Astrocyte of the spinal cord (primary cell): ENCODE results near the gene SLC7A5.

Experiments used
- DNase-seq: peaks from one replicate; pipeline ENCODE4 v3.0.0; 2011; ENCODE audit warnings: low read depth, low spot score
- H3K4me3 ChIP-seq: 2 replicates; pipeline ENCODE4 v1.5.1; 2011; ENCODE audit warnings: low read depth, mild to moderate bottlenecking, low read length, moderate library complexity
- in situ Hi-C: cut with HindIII; loops from 2 replicates; pipeline ENCODE4 v1.10.0; 2017; ENCODE audit warnings: low sequenced_read_pairs
- TF ChIP-seq, protein P1 (sequence below): IDR thresholded peaks from 2 replicates; pipeline ENCODE4 v1.5.1; 2012; ENCODE audit warnings: low read depth, mild to moderate bottlenecking, low read length, inconsistent platforms

The SLC7A5 gene

DNA sequence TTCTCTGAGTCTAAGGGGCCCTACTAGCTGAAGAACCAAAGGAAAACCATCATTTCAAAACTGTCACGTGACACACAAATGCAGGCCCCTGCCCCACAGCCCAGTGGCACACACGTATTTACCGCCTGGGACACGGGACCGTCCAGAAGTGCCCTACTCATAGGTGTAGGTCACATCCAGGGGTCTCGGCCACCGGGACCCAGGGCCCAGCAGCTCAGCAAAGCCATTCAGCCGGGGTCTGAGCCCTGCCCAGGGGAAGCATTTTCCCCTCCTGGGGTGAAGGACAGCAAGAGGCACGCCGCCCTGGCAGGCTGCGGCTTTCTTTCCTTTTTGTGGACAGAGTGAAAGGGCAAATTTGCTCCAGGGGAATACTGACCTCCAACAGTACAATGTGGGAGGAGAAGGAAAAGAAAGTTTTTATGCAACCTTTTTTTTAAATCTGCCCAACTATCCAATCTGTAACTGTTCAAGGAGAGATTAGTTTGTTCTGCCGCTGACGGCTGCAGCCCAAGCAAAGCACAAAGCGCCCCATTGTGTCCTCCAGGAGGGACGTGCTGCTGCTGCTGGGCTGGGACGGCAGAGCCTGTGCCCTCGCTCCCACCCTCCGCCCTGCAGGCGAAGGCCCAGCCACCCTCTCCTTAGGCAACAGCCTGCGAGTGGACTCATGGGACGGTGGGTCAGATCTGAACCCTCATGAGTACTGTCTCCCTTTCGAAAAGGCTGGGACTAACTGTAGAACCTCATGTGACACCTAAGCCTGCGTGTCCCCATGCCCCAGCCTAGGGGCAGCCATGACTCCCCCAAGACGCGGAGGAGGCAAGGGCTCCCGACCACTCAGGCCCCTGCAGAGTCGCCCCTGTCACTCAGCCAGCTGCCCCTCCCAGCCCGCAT, 21.3 kb downstream of the SLC7A5 start:
- no peak for DNase-seq
- in situ Hi-C loops, result no loop called here
- TF ChIP-seq, protein P1, sequence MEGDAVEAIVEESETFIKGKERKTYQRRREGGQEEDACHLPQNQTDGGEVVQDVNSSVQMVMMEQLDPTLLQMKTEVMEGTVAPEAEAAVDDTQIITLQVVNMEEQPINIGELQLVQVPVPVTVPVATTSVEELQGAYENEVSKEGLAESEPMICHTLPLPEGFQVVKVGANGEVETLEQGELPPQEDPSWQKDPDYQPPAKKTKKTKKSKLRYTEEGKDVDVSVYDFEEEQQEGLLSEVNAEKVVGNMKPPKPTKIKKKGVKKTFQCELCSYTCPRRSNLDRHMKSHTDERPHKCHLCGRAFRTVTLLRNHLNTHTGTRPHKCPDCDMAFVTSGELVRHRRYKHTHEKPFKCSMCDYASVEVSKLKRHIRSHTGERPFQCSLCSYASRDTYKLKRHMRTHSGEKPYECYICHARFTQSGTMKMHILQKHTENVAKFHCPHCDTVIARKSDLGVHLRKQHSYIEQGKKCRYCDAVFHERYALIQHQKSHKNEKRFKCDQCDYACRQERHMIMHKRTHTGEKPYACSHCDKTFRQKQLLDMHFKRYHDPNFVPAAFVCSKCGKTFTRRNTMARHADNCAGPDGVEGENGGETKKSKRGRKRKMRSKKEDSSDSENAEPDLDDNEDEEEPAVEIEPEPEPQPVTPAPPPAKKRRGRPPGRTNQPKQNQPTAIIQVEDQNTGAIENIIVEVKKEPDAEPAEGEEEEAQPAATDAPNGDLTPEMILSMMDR, result no peak
- H3K4me3 ChIP-seq, result no peak overlapping the region

DNA sequence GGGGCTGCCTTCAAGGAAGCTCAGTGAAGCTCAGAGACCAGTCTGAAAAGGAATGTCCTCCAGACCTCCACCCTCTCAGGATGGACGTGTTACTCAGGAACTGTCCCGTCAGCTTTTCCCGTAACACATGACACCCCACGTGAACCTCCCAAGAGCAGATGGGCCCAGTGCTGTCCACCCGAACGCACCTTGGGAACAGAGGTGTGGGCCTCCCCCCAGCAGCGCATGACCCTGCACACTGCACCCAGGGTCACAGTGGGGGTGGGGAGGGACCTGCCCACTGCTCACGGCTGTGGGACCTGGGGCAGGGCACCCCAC, 21.9 kb downstream of the SLC7A5 start:
- H3K4me3 ChIP-seq, result no peak overlapping the region
- in situ Hi-C loops, result no loop called here
- TF ChIP-seq, protein P1, result no peak
- no peak for DNase-seq

DNA sequence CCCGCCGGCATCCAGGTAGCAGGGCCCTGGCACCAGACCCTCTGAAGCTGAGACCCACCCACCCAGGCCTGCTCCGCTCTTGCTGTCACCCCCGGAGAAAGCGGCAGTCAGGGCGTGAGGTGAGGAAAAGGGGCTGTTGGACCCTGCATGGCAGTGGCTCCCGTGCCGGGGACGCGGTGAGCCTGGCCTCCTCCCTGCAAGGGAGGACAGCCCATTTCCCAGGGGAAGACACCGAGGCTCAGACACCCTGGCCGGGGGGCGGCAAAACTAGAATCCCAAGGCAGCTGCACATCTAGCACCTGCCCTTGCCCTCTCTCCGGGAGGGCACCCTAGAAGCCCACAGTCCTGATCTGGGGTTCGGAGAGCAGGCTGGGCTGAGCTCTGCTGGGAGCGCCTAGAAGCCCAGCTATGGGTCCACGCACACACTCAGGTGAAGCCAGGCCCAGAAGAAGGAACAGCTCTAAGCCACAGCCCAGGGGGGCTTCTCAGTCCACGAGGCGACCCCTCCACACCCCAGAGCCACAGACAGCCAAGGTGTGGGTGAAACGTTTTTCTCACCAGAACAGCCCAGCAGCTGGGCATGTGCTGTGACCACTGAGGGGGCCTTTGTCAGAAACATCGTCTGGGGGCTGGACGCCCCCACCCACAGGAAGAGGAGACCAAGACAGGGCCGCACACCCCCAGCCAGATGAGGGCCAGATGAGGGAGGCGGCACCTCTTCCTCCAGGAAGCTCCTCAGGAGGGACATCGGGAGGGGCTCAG, 22.4 kb downstream of the SLC7A5 start:
- DNase-seq, result no peak
- in situ Hi-C loops, result no loop called here

DNA sequence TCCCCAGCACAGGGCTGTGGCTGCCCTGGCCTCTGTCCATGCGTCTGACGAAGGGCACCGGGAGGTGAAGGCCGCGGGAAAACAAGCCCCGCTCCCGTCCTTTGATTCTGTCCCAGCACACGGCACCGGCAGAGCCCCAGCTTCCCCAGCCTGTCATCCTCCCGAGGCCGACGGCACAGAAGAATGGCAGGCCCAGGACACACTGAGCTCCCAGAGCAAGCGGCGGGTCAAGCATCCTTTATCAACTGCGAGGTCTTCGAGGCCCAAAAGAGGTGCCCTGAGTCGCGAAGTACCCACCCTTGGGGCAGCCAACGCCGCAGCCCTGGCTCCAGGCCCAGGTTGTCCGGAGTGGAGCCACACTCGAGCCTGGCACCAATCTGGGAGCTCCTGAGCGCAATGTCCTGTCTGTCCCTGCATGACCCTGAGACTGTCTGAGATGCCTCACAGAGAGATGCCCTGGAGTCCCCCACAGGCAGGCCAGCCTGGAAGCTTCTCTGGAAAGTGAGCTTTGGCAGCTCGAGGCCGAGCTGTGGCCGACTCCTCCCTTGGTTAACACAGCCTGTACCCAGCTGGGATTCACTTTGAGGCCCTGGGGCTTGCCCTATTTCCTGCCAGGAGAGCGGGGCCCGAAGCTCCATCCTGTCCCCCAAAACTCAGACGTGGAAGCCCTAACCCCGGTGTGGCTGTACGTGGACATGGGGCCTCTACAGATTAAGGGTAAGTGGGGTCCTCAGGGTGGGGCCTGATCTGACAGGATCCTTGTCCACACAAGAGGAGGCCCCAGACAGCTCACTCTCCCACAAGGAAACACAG, 23.3 kb downstream of the SLC7A5 start:
- TF ChIP-seq, protein P1, result no peak
- H3K4me3 ChIP-seq, result no peak overlapping the region
- in situ Hi-C loops, result no loop called here
- DNase-seq, result no peak

More for the DNA sequence above, 22.4 kb downstream of the SLC7A5 start:
- TF ChIP-seq, protein P1, result no peak
- no peak overlapping the region for H3K4me3 ChIP-seq

DNA sequence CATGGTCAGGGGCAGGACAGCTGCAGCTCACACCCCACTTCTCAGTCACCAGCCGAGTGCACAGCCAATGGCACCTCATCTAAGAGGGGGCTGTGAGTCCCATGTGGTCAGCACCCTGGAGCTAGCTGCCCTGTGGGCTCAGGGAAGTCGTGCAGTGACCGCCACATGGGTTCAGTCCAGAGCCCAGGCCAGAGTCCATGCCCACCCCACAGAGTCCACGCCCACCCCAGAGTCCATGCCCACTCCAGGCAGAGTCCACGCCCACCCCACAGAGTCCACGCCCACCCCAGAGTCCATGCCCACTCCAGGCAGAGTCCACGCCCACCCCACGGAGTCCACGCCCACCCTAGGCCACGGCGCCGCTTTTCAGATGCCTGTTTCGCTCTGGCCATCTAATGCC, 24.1 kb downstream of the SLC7A5 start:
- TF ChIP-seq, protein P1, result no peak
- H3K4me3 ChIP-seq, result no peak overlapping the region
- no peak for DNase-seq
- in situ Hi-C loops, result no loop called here

DNA sequence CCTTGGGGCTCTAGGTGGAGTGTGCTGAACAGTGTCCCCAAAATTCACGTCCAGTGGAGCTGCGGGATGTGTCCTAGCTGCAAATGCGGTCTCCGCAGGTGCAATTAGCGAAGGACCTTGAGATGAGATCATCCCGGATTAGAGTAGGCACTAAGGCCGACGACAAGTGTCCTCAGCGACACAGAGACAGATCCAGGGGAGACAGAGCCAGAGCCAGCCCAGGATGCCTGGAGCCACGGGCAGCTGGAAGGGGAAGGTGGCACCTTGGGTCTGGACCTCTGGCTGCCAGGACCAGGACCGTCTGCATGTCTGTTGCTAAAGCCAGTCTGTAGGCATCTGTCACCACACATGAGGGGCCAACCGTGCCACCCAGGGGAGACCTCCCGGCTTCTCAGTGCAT, 24.5 kb downstream of the SLC7A5 start:
- no peak overlapping the region for H3K4me3 ChIP-seq
- DNase-seq, result no peak
- TF ChIP-seq, protein P1, result no peak
- in situ Hi-C loops, result no loop called here
